ENCODE data around the gene KIF3B. TPM values are rescaled to one million over a fixed set of nuclear protein-coding genes. Genes with fewer than 3 reads are reported as not detected.
"Not testable (repeated sequence)": the region's sequence is repeated elsewhere in the genome, so short reads cannot be mapped to it uniquely, and the experiment has no call there.

The KIF3B gene
- total RNA-seq, 1 experiment from 2014 or later = 26.3 TPM

DNA sequence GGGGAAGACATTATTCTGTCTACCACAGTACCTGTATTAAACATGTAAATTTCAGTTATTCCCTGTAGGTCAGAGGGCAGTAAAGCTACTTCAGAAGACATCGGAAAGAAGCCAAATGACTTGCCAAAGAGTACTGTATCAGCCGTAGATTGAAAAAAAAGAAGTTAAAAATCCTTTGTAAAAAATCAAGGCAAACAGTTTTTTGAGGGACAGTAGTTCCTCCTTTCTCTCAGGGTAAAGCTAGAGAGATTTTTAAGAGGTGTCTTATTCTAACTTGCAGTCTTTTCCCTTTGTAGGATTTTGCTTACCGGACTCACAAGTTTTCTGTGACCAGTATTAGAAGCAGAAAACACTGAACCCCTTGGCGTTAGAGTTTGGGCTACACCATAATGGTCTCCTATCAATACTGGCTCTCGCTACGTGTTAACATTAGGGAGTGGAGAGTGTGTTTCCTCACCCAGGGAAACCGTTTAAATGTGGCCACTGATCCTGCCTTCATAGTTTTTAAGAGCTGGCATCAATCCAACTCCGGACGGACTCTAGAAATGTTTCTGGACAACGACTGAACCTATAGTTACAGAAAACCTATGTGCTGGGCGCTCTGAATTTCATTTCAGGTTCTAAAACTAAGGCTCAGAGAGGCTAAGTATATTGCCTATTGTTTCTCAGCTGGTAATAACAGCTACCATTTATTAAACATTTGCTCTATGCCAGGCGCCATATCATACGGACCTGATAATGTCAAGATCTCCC lies 79.3 kb downstream of the KIF3B start:
- peak; percentile 52 for DNase-seq (ENCODE audit: low read depth)

DNA sequence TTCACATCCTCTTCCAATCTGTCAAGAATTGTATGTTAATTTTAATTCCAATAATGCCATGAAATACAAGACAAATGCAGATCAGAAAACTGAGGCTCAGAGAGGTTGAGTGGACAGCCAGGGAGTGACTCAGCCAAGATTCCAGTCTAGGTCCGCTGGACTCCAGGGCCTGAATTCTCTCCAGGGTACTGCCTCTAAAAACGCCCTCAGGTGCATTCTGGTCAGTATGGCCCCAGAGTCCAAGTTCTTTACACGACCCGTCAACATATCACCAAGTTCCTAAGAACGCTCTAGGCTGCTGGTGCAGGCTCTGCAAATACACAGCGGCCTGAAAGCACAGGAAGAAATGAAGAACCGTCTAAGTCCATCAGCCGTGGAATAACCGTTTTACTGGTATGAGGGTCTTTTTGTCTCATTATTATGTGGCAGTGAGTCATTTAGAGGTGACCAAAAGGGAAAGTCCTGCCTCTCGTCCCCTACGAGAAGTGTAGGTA lies 80.0 kb downstream of the KIF3B start:
- DNase-seq (ENCODE audit: low read depth) = peak; percentile 76

GRCh38 chr20:32357869-32358631 lies 80.6 kb downstream of the KIF3B start, which contains the start of gene ASXL1:
Gene ASXL1 (plus strand): TSS chr20:32358331. CDS start chr20:32358776, 445 bp downstream.
- DNase-seq (ENCODE audit: low read depth) = peak; percentile 98

DNA sequence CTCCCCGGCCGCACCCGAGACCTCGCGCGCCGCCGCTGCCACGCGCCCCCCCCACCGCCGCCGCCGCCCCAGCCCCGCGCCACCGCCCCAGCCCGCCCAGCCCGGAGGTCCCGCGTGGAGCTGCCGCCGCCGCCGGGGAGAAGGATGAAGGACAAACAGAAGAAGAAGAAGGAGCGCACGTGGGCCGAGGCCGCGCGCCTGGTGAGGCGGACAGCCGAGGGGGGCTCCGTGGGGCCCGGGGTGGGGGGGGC lies 81.1 kb downstream of the KIF3B start:
- DNase-seq (ENCODE audit: low read depth) = no peak

DNA sequence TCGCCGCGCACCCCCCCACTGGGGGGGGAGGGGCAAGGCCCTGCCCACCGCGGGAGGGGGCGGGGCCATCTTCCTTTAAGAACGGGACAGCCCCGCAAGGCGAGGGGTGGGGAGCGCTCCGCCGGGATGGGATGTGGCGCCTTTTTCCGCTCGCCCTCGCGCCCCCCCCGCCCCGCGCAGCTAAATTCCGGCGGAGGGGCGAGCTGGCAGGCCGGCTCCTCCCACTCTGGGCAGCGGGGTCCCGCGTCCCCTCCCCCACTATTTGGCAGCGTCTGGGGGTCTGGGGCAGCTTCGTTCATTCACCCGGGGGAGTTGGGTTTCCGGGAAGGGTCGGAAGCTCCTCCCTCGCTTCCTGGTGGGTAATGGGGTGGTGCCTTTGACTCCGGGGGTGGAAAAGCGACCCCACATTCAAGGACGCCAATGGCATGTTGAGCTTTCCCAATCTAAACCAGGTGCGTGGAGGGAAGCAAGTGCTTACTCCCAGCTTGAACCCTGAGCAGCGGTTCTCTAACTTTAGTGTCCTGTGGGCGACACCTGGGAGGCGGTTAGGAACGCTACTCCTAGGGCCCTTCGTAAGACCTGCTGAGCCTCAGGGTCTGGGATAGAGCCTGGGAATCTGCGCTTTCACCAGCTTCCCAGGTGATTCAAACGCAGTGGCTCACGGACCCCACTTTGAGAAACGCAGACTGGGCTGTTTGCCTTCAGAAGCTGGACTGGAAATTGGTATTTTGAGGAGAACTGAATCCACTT lies 81.6 kb downstream of the KIF3B start:
- peak; percentile 77 for DNase-seq (ENCODE audit: low read depth)

DNA sequence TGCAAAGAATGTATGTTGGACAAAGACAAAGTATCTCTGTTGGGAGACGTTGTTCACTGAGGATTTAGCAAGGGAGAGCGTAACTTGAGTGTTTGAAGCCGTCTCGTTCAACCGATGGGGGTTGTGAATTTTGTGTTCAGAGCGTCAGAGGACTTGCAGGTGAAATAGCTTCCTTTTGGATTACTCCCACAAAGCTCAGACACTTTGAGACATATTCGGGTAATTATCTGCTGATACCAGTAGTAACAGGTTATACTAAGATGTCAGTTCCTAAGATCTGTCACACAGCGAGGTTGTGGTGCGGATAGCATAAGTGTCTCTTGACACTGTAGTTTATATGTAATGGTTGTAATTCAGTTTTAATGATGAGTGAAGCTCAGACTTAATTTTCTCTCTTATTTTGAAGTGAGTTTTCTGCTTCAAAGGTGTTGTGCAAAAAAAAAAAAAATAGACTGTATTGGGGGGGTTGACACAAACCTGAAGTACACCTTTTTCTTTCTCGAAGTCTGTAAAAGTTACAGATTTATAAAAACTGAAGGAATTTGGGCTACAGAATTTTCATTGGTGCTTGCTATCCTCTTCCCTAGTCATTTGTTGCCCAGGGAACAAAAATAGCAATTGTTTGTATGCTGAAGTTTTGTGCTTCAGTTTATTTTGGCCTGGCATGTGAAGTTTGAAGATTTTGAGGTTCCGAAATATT lies 82.3 kb downstream of the KIF3B start:
- peak; percentile 23 for DNase-seq (ENCODE audit: low read depth)

DNA sequence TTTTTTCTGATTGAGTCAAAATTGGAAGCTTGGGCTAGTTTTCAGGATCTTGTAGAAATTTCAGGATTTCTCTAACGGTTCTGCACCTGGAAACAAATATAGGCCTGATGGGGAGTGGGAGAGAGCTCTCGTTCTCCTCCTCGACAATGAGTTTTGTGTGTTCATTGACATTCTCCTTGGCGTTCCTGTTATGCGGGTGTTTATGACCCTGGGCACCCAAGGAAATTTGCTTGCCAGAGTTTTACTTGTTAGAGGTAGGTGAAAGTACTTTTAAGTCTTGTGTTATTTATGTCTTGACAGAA lies 82.8 kb downstream of the KIF3B start:
- no peak for DNase-seq (ENCODE audit: low read depth)

DNA sequence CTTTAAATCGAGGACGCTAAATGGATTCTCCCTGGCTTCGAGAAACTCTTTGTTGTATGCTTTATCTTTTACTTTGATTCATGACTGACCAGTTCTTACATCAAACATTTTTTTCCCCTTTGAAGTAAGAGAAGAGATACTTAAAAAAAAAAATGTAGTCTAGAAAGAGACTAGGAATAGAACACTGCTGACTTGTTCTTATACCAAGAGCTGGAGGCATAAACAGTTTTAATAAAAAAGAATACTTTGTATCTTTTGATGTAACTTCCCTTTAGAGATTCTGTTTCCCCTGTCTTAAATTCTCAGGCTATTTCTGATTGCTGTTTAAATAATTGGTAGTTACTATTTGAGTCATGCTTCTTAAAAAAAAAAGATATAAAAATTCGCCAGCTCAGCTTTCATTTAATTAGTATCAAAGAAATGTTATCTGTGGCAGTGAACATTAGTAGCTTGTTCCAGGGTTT lies 85.5 kb downstream of the KIF3B start:
- no peak for DNase-seq (ENCODE audit: low read depth)

DNA sequence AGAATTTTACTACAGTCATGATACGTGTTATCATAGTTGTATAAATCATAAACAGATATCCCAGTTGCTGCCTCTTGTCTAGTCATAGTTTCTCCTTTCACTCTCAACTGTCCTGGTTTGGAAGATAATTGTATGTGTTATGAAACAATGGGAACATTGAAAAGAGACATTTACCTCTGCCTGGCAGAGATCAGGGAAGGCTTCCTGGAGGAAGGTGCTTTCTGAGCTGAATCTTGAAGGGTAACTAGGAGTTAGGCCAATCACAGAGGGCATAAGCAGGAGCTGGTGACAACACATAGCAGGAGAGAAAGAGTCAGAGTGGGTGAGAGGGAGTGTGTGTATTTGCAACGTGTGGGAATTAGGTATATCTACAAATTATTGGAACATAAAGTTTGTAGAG lies 86.0 kb downstream of the KIF3B start:
- DNase-seq (ENCODE audit: low read depth) = no peak

- no peak for DNase-seq (ENCODE audit: low read depth)
These were observed 87.2 kb downstream of the KIF3B start for GRCh38 chr20:32364554-32365208.

DNA sequence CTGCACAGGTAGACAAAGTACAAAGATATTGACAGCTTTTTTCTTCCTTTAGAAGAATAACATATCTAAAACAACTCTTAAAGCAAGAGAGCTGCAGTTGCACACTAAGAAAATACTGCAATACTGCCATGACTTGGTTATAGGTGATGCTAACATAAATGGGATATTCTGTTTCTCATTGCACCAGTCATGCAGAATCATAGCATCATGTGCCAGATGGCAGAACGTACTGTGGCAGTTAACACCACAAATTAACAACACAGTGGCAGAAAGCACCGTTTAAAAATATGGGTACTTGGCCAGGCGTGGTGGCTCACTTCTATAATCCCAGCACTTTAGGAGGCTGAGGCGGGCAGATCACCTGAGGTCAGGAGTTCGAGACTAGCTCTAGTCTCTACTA lies 88.1 kb downstream of the KIF3B start:
- DNase-seq (ENCODE audit: low read depth) = no peak

DNA sequence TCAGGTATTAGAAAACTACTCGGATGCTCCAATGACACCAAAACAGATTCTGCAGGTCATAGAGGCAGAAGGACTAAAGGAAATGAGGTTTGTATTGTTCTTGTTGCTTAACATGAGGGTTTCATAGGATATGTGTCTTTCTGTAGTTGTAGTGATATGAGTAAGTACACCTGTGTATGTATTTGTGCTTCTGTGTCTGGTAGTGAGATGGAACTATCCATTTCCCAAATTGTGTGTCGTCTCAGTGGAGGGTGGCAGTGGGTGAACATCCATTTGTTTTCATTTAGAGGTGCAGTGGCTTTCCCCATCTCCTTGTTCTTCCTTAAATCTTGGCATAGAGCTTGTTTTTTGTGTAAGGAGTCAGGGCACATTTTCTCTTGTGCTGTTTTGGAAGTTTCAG lies 88.9 kb downstream of the KIF3B start:
- DNase-seq (ENCODE audit: low read depth) = no peak

DNA sequence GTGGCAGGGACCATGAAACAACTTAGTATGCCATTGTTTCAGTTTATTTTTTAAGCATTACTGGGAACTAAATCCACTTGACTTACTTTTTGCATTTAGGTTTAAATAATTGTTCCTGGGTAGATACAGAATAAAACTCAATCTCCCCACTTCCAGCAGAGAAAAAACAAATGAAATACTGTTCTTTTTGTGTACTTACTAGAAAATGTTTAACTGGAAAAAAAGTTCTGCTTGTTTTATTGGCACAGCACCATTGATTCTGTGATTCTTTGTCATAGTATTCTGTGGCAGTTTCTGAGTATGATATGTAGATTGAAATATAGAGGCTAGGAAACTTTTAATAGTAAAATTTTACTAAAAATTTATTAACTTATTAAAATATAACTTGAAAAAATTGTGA lies 90.9 kb downstream of the KIF3B start:
- no peak for DNase-seq (ENCODE audit: low read depth)

DNA sequence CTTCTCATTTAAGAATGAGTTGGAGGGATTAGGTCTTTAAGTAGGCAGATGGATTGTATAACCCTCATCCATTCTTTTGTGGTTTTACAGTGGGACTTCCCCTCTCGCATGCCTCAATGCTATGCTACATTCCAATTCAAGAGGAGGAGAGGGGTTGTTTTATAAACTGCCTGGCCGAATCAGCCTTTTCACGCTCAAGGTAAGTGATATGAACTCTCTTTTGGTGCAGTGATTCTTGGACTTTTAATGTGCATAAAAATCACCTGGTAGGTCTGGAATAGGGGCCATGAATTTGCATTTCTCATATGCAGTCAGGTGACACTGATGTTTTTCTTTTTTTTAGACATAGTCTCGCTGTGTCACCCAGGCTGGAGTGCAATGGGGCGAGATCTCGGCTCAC lies 91.5 kb downstream of the KIF3B start:
- DNase-seq (ENCODE audit: low read depth) = peak; percentile 37

GRCh38 chr20:32370897-32371296 lies 93.4 kb downstream of the KIF3B start:
- no peak for DNase-seq (ENCODE audit: low read depth)

DNA sequence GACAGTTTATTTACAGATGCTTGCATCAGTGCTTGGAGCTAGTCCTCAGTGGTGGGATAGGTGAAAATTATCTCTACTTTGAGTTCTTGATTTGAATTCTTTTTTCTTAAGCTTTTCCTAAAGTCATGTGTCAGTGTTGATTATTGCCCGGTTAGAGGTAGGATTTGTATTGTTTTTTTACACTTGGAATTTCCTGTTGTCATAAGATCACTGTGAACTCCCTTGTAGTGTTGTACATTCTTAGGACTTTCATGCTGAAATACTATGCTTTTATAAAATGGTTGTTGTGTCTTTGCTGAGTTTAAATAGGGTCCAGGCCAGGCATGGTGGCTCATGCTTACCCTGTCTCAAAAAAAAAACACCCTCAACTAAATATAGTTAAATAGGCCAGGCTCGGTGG lies 101.0 kb downstream of the KIF3B start:
- no peak for DNase-seq (ENCODE audit: low read depth)

- DNase-seq (ENCODE audit: low read depth) = not testable (repeated sequence)
These were observed 102.6 kb downstream of the KIF3B start for GRCh38 chr20:32380037-32380436.

- no peak for DNase-seq (ENCODE audit: low read depth)
These were observed 103.3 kb downstream of the KIF3B start for GRCh38 chr20:32380745-32381144.

- no peak for DNase-seq (ENCODE audit: low read depth)
These were observed 104.9 kb downstream of the KIF3B start for GRCh38 chr20:32382102-32382950.

DNA sequence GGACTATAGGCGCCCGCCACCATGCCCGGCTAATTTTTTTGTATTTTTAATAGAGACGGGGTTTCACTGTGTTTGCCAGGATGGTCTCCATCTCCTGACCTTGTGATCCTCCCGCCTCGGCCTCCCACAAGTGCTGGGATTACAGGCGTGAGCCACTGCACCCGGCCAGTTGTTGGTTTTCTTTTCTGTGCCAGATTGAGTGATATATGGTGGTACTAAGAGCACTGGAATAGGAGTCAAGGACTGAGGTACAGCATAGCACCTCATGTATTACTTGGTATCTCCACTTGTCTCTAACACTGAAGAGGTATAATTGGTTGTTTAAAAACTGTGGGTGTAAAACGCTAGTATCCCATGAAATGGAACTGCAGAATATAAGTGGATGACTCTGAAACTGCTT lies 106.0 kb downstream of the KIF3B start:
- DNase-seq (ENCODE audit: low read depth) = not testable (repeated sequence)

All from RPMI7951 (cell line).